ENCODE measurements around the gene MMP2. TPM values are rescaled to one million over a fixed set of nuclear protein-coding genes. Genes with fewer than 3 reads are reported as not detected.

MMP2 gene
- polyA plus RNA-seq, 3 donors: 263 to 296 (median 271) TPM

DNA sequence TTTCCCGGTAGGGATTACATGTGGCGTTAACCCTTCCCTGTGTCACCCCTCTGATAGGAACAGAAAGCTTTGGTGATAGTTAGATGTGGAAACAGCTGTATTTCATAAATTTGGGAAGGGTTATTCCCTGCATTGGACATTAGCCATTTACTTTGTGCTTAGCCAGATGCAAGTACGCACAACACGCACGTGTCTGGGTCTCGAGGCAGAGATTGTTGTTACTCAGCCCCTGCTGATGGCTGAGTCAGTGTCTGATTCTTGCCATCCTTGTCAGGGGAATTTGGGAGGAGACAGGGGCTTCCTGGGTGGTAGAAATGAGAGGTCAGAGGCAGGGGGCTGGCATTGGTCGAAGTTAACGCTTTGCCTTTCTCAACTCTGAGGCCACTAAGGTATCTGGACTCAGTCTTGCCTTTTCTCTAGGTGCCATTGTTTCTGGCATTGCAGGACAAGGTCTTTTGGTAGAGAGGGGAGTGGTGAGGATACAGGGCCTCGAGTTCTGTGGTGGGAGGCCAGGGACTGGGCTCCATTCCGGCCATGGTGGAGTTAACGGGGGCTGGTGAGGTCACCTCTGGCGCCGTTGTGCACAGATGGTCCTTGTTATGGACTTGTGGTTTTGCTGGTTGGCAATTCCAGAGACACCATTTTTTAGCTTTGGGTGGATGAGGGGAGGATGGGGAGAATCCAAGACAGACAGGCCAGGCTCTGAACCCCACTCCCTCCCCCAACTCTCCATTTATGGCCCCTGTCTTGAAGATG lies 8.2 kb downstream of the MMP2 start:
- DNase-seq (ENCODE audit: extremely low read depth in 1 of 11, low read depth in 9 of 11, low spot score in 4 of 11): no peak

DNA sequence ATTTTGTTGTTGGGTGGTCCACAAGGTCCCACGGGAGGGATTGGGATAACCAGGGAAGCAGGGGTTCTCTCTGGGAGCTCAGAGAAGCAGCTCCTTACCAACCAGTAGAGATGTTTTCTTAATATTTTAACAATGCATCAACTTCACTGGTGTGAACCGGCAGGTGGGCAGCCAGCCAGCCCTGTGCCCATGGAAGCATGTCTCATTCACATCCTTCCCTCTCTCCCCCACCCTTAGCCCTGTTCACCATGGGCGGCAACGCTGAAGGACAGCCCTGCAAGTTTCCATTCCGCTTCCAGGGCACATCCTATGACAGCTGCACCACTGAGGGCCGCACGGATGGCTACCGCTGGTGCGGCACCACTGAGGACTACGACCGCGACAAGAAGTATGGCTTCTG lies 9.3 kb downstream of the MMP2 start:
- no peak for DNase-seq (ENCODE audit: extremely low read depth in 1 of 11, low read depth in 9 of 11, low spot score in 4 of 11)

GRCh38 chr16:55489119-55489955 lies 10.3 kb downstream of the MMP2 start:
- no peak for DNase-seq (ENCODE audit: extremely low read depth in 1 of 11, low read depth in 9 of 11, low spot score in 4 of 11)

GRCh38 chr16:55489956-55490265 lies 10.9 kb downstream of the MMP2 start:
- no peak for DNase-seq (ENCODE audit: extremely low read depth in 1 of 11, low read depth in 9 of 11, low spot score in 4 of 11)

GRCh38 chr16:55490301-55490700 lies 11.3 kb downstream of the MMP2 start:
- DNase-seq (ENCODE audit: extremely low read depth in 1 of 11, low read depth in 9 of 11, low spot score in 4 of 11): no peak

DNA sequence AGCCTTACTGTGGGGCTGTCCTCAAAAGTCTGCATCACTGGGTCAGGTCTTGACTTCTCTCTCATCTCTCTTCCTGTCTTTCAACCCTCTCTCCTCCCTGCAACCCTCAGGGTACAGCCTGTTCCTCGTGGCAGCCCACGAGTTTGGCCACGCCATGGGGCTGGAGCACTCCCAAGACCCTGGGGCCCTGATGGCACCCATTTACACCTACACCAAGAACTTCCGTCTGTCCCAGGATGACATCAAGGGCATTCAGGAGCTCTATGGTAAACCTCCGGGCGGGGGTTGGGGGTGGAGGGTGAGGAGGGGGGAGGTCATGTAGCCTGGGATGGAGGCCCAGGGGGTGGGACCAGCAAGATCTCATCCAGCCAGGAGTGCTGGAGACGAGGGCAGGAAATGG lies 12.7 kb downstream of the MMP2 start:
- DNase-seq (ENCODE audit: extremely low read depth in 1 of 11, low read depth in 9 of 11, low spot score in 4 of 11): no peak

- no peak for DNase-seq (ENCODE audit: extremely low read depth in 1 of 11, low read depth in 9 of 11, low spot score in 4 of 11)
Measured at GRCh38 chr16:55492756-55493380, 13.9 kb downstream of the MMP2 start.

DNA sequence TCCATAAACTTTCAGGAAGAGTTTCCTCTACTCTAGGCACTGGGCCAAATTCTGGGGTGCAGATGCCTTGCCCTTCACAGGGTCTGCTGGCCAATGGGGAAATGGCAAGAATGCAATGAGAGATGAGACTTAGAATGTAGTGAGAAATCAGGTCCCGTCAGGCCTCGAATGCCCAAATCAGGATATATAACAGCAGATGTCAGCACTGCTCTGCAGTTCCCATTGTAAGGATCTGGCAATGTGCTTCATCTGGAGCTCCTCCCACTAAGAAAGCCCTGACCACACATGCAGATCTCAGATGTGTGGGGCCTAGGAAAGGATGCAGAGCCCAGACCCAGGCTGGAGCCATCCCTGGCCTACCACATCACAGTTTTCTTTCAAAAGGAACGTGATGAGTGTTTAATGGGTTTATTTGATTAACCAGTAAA lies 16.0 kb downstream of the MMP2 start:
- DNase-seq (ENCODE audit: extremely low read depth in 1 of 11, low read depth in 9 of 11, low spot score in 4 of 11): peak in 2 of 11 donors; percentile 68 to 74

- DNase-seq (ENCODE audit: extremely low read depth in 1 of 11, low read depth in 9 of 11, low spot score in 4 of 11): no peak
Measured at GRCh38 chr16:55495616-55496289, 16.8 kb downstream of the MMP2 start.

DNA sequence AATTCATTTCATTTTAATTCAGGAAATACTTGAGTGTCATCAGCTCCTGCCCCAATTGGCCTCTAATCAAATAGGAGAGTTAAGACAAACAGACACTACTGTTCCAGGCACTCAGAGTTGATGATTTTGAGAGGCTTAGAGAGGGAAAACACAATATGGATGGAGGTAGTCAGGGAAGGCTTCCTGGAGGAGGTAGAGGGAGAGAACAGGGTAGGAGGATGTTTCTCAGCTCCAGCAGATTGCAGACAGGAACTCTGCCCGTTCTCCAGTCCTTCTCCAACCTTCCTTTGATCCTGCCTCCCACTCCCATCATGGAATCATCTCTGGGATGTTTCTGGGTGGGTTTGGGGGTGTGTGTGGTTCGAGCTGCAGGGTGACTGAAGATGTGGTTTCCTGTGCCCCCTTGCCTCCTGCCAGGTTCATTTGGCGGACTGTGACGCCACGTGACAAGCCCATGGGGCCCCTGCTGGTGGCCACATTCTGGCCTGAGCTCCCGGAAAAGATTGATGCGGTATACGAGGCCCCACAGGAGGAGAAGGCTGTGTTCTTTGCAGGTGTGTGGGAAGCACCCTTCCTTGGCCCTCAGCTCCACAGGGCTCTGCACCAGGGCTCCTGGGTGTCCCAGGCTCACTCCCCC lies 17.6 kb downstream of the MMP2 start:
- DNase-seq (ENCODE audit: extremely low read depth in 1 of 11, low read depth in 9 of 11, low spot score in 4 of 11): no peak

GRCh38 chr16:55497558-55497957 lies 18.6 kb downstream of the MMP2 start:
- DNase-seq (ENCODE audit: extremely low read depth in 1 of 11, low read depth in 9 of 11, low spot score in 4 of 11): no peak

GRCh38 chr16:55498101-55498500 lies 19.1 kb downstream of the MMP2 start:
- no peak for DNase-seq (ENCODE audit: extremely low read depth in 1 of 11, low read depth in 9 of 11, low spot score in 4 of 11)

- DNase-seq (ENCODE audit: extremely low read depth in 1 of 11, low read depth in 9 of 11, low spot score in 4 of 11): no peak
Measured at GRCh38 chr16:55499281-55499680, 20.3 kb downstream of the MMP2 start.

DNA sequence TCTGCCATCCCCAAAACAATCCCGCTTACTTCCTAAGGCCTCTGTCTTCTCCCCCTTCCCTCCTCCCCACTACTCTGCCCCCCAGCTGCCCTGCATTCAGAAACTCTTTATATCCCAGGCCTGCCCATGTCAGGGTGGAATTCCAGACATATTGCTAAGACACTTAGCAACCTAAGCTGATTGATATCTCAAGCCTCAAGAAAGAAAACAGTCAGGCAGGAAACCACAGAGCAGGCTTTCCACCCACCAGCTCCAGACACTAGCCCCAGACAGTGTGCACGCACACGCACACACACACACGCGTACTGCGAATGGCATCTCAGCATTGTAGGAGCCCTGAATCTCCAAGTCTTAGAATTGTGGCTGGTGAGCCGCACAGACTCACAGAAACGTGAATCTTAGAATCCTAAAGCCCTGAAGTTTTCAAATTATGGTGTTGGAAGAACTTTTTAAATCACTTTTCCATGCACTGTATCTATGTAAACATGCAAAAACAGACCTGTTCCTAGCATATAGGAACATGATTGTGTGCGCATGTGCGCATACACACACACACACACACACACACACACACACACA lies 21.0 kb downstream of the MMP2 start:
- no peak for DNase-seq (ENCODE audit: extremely low read depth in 1 of 11, low read depth in 9 of 11, low spot score in 4 of 11)

DNA sequence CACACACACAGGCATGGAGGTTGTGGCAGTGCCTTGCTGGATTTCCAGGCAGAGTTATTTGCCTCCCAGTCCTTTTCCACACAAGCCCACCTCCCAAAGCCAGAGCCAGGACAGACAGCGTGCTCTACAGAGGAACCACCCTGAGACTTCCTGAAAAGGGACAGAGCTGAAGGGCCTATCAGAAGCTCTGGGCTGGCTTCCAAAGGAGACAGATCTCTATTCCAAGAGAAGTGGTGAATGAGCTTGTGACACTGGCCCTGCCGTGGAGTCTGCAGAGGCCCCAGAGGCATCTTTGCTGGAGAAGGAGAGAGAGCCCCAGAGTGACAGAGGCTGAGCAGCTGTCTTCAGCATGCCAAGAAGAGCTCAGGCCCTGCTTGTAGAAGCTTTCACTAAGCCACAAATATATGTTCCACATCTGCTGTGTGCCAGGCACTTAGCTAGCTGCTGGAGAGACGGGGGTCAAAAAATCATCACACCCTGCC lies 21.6 kb downstream of the MMP2 start:
- DNase-seq (ENCODE audit: extremely low read depth in 1 of 11, low read depth in 9 of 11, low spot score in 4 of 11): no peak

GRCh38 chr16:55501549-55502322 lies 22.7 kb downstream of the MMP2 start:
- no peak for DNase-seq (ENCODE audit: extremely low read depth in 1 of 11, low read depth in 9 of 11, low spot score in 4 of 11)

- peak in 6 of 11 donors; percentile 63 to 83 (median 71) for DNase-seq (ENCODE audit: extremely low read depth in 1 of 11, low read depth in 9 of 11, low spot score in 4 of 11)
Measured at GRCh38 chr16:55502801-55503366, 23.9 kb downstream of the MMP2 start.

All from renal cortex interstitium (tissue), 11 donors.